C4-2B (cell line): Measurements from ENCODE around the gene TLCD3A.
"Not testable (repeated sequence)": the region's sequence is repeated elsewhere in the genome, so short reads cannot be mapped to it uniquely, and the experiment has no call there.

ENCODE experiments used
- ZFX ChIP-seq: fragments of 450-650 bp; IDR thresholded peaks from 2 replicates; pipeline ENCODE4 v1.6.1; 2017
- TF ChIP-seq, protein P1 (sequence below): fragments of 450-650 bp; conservative IDR thresholded peaks from 2 replicates; pipeline ENCODE4 v1.5.1; 2017; ENCODE audit warnings: mild to moderate bottlenecking

DNA sequence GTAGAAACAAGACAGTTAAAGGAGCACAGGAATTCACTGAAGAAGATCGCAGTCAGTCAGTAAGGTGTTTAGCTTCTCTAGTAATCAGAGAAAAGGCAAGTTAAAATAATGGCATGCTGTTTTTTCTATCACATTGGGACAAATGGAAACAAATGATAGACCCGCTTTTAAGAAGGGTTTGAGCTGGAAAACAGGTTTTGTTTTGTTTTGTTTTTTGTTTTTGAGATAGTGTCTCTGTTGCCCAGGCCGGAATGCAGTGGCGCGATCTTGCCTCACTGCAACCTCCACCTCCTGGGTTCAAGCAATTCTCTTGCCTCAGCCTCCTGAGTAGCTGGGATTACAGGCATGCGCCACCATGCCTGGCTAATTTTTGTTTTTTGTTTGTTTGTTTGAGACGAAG, 53.5 kb downstream of the TLCD3A start:
- TF ChIP-seq, protein P1, sequence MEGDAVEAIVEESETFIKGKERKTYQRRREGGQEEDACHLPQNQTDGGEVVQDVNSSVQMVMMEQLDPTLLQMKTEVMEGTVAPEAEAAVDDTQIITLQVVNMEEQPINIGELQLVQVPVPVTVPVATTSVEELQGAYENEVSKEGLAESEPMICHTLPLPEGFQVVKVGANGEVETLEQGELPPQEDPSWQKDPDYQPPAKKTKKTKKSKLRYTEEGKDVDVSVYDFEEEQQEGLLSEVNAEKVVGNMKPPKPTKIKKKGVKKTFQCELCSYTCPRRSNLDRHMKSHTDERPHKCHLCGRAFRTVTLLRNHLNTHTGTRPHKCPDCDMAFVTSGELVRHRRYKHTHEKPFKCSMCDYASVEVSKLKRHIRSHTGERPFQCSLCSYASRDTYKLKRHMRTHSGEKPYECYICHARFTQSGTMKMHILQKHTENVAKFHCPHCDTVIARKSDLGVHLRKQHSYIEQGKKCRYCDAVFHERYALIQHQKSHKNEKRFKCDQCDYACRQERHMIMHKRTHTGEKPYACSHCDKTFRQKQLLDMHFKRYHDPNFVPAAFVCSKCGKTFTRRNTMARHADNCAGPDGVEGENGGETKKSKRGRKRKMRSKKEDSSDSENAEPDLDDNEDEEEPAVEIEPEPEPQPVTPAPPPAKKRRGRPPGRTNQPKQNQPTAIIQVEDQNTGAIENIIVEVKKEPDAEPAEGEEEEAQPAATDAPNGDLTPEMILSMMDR: not testable (repeated sequence)
- not testable (repeated sequence) for TF ChIP-seq ZFX
